GM19240 (cell line): ENCODE results near the gene SCYGR1.
"Not testable (repeated sequence)": the region's sequence is repeated elsewhere in the genome, so short reads cannot be mapped to it uniquely, and the experiment has no call there.

Experiments used
- DNase-seq: peaks from one replicate; pipeline ENCODE4 v3.0.0; 2011; ENCODE audit warnings: low spot score; ENCODE audit not compliant: insufficient read length

Gene SCYGR1, protein sequence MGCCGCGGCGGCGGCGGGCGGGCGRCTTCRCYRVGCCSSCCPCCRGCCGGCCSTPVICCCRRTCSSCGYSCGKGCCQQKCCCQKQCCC

DNA sequence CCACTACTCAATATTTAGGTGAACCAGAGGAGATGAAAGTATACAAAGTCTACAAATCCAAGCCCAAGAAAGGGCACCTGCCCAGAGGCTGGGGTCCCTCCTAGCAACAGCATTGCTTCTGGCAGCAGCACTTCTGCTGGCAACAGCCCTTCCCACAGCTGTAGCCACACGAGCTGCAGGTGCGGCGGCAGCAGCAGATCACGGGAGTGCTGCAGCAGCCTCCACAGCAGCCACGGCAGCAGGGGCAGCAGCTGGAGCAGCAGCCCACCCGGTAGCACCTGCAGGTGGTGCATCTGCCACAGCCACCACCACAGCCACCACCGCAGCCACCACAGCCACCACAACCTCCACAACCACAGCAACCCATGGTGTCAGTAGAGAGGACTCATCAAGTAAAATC lies at the start of gene SCYGR1:
TSS of gene SCYGR1 (minus strand) at position 367 of the 400 bp plus-strand sequence. CDS start at position 367, 0 bp downstream.
- DNase-seq = not testable (repeated sequence)

- DNase-seq = no peak
Measured at GRCh38 chr2:227436436-227437174, 48.9 kb upstream of the SCYGR1 start.

GRCh38 chr2:227433171-227433570 lies 45.4 kb upstream of the SCYGR1 start:
- no peak for DNase-seq

DNA sequence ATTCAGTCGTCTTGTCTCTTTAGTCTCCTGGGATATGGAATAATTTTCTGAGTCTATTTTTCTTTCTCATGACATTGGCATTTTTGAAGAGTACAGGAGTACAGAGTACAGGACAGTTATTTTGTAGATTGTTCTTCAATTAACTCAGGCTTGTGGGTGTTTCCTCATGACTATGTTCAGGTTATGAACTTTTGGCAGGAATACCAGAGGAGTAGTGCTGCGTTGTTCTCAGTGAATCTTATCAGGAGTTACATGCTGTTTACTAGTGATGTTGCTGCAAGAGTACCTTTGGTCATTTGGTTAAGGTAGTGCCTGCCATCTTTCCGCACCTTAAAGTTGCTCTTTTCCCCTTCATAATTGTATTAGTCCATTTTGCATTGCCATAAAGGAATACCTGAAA lies 42.9 kb upstream of the SCYGR1 start:
- DNase-seq = no peak

DNA sequence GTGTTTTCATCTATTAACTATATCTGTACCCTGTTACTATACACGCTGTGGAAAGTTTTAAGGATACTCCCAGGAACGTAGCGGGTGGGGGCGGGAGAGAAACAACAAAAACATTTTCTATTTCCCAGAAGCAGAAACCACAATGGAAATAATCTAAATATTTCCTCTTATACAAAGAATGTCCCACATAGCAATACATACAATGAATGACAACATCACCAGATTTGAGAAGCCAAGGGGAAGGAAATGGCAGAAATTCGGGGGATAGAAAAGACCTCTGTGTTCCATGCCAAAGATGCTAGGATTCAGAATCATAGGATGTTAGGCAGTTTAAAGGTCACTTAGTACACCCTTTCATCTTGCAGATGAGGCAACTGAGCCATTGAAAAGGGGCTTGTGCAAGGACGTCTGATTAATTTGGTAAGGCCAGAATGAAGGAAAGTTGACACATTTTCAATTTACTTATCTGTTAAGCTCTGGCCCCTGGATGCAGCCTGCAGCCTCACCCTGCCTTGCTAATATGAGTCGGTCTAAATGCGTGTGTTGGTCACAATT lies 41.1 kb upstream of the SCYGR1 start:
- DNase-seq = no peak

GRCh38 chr2:227423656-227424499 lies 36.1 kb upstream of the SCYGR1 start:
- no peak for DNase-seq

DNA sequence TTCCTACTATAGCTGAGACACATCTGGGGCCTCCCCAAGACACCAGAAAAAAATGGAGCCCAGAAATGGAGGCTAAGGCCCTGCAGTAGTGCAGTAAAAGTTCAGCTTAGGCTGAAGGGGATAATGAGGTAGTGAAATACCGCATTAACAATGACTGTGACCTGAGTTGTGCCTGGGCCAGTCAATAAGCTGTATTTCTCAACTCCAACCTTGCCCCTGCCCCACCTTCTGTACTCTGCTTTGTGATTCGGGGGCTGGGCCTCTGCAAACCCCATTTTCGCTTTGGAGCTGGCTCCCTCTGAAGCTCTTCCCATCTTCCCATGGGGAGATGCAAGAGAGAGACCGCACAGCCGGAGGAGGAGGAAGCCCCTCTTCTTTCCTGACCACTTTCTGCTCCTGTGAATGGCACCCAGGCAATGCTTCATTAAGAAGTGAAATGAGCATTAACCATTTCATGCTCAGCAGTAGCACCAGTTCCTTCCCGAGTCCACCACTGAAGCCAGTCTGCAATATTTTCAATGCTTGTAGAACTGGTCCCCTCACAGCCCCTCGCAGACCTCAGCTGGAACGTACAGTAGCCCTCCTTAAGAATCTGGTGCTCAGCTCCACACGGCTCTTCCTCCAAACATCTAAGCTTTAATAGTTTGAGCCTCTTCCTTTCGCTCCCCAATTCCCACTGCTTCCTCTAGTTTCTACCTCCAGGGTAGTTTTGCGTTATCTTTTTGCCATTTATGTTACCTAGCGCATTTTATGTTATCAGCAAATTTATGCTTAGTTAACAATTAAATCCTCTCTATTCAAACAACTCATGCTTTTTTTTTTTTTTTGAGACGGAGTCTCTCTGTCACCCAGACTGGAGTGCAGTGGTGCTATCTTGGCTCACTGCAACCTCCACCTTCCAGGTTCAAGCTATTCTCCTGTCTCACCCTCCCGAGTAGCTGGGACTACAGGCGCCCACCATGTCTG lies 32.6 kb upstream of the SCYGR1 start:
- no peak for DNase-seq

- DNase-seq = no peak
Measured at GRCh38 chr2:227416701-227417100, 29.0 kb upstream of the SCYGR1 start.

- DNase-seq = no peak
Measured at GRCh38 chr2:227415538-227416424, 28.0 kb upstream of the SCYGR1 start.

DNA sequence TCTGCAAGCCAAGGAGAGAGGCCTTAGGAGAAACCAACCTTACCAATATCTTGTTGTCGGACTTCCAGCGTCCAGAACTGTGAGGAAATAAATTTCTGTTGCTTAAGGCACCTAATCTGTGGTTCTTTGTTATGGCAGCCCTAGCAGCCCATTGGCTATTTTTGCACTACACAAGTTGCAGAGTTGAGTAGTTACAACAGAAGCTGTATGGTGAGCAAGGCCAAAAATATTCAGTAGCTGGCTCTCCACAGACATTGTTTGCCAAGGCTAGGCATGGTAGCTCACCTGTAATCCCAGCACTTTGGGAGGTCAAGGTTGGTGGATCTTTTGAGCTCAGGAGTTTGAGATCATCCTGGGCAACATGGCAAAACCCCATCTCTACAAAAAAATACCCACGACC lies 27.1 kb upstream of the SCYGR1 start:
- no peak for DNase-seq

DNA sequence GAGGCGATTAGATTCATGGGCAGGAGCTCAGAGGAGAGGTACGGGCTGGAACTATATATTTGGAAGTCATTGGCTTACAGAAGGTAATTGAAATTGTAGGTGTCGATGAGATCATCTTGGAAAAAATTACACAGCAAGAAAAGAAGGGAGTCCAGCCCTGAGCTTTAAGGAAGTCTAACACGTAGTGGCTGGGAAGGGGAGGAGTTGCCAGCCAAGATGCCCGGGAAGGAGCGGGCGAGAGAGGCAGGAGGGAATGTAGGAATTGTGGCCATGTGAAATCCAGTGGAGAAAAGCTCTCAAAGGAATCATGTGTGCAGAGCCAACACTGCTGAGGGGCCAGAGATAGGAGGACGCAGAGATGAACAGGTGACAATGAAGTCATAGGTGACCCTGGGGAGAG lies 25.6 kb upstream of the SCYGR1 start:
- DNase-seq = no peak

DNA sequence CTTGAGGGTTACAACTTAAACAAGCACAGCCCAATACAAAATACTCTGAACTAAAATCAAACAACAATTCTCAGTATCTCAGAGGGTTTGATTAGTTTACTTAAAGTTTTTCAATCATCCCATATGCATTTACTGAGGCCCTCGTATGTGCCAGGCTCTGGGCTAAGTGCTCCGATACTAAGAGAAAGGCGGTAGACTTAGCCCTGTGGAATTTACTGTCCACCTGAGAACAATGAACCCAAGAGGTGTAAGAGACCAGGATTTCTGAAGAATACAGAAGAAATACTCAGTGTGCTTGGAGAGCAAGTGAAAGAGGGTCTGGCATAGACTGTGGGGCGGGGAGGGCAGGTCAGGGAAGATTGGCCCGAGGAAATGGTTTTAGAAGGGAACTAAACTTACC lies 25.1 kb upstream of the SCYGR1 start:
- no peak for DNase-seq

- DNase-seq = no peak
Measured at GRCh38 chr2:227411990-227412350, 24.2 kb upstream of the SCYGR1 start.

DNA sequence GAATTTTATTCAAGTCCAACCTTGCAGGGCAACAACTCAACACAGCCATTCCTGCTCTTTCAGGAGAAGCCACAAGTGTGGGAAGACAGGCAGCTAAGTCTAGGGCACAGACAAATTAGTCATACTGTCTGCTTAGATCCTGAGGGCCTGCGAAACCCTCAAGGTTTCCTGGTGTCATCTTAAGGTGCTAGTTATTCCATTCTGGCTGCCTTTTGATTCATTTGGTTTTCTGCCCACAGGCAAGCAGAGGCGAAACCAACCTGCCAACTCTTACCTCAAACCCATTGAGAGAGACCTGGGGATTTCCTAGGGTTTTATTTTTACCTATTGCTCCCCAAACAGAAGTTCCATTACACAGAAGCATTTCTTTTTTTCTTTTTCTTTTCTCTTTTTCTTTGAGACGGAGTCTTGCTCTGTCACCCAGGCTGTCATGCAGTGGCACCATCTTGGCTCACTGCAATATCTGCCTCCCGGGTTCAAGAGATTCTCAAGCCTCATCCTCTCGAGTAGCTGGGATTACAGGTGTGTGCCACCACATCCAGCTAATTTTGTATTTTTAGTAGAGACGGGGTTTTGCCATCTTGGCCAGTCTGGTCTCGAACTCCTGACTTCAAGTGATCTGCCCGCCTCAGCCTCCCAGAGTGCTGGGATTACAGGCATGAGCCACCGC lies 23.7 kb upstream of the SCYGR1 start:
- DNase-seq = peak; percentile 17

DNA sequence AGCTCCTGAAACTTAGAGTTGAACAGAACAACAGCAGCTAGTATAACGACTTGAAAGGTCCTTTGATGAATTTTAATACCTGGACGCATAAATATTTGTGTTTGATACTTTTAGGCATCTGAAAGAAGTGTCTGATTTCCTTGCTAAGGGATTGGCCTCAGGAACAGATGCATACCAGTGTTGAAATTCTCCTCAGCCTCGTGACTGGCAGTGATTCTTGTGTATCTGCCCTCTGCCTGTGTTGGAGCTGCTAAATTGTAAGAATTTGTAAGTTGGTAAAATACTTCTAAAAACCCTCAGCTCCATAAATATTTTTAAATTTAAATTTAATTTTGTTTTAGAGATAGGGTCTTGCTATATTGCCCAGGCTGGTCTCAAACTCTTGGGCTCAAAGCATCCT lies 22.4 kb upstream of the SCYGR1 start:
- DNase-seq = no peak

DNA sequence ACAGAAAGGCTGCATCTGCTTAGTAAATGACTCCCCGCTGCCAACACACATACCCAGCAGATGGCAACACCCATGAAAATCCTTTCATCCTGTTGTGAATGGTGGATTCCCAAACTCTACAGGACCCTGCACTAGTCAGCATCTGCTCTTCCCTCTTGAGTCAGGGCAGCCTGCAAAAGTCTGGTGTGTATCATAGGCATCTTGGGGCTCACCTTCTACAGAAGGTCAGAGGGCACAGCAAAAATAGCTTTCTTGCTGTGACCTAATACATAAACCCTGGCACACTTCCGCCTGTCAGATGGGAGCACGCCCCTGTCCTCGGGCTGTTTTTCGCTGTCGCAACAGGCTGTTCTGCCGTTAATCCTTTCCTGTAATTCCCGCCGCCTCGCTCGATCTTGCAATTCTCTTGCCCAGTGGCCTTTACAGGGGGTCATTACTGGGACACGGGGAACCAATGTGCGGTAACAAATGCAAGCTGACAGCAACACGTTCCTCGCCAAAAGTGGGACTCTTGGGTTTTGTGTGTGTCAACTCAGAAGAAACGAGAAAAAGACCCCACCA lies 19.9 kb upstream of the SCYGR1 start:
- DNase-seq = no peak

- no peak for DNase-seq
Measured at GRCh38 chr2:227406177-227407031, 18.7 kb upstream of the SCYGR1 start.

DNA sequence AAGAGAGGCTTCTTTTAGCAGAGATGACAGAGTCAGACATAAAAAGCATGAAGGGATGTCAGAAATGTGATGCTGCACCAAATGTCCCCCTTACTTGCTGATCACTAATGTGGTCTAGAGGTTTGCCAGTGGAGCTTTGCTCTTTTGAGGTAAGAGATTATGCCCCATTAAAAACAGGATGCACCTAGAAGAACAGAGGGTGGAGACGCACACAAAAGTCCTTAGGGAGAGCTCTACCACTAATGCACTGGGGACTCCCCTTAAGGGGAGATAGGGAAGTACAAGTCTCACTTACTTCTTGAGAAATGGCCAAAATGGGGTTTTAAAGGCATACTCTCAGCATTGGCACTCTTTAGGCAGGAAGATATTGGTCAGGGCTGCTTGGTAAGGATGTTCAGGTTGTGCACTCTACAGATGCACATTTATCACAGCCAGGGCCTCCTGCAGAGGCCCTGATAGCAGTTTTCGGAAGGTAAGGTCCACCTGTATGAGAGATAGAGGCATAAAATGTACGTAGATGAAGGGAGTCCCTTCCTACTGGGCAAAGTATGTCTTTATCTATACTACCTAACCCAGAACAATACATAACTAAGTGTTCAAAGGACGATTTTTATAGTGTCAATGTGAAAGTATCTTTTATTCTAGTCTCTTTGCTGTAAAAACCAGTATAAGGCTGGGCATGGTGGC lies 17.0 kb upstream of the SCYGR1 start:
- no peak for DNase-seq
